ENCODE measurements around the gene ECI1.

The ECI1 gene

GRCh38 chr16:2287916-2288547, 36.6 kb upstream of the ECI1 start:
- no peak overlapping the region for H3K4me3 ChIP-seq (ENCODE audit: low read depth, low read length)
- H3K27me3 ChIP-seq = no peaks in the 10 kb centered on the region
- H3K36me3 ChIP-seq = peaks cover 78% of the 10 kb centered on the region
- no peak for TF ChIP-seq CTCF (IDR thresholded peaks at IDR 0.05; ENCODE audit: low read depth, low read length)
- H3K4me1 ChIP-seq = no peaks in the 10 kb centered on the region
- no peaks in the 10 kb centered on the region for H3K9me3 ChIP-seq
- DNase-seq = no peak

DNA sequence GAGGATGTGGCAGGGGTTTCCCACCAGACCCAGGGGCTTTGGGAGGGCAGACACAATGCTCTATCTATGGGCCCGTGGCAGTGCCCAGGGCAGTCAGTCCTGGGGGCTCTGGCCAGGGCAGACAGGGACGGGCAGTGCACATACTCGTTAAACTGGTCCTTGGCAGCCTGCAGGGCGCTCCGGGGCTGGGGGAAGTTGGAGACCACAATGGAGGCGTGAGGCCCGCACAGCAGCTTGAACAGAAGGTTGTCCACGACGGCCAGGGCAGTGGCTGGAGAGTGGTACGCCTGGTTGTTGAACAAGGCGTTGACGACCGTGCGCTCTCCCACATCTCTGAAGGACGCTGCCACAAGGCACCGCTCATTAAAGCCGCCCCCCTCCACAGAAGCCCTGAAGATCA, 35.2 kb upstream of the ECI1 start:
- no peaks in the 10 kb centered on the region for H3K9me3 ChIP-seq
- TF ChIP-seq CTCF (IDR thresholded peaks at IDR 0.05; ENCODE audit: low read depth, low read length) = no peak

GRCh38 chr16:2285731-2286191, 34.4 kb upstream of the ECI1 start:
- TF ChIP-seq CTCF (IDR thresholded peaks at IDR 0.05; ENCODE audit: low read depth, low read length) = no peak
- Histone ChIP-seq H3K9me3 (no peaks in the 10 kb centered on the region), H3K27me3 (no peaks in the 10 kb centered on the region)

More for the DNA sequence above, 35.2 kb upstream of the ECI1 start:
- peaks cover 73% of the 10 kb centered on the region for H3K36me3 ChIP-seq
- H3K4me3 ChIP-seq (ENCODE audit: low read depth, low read length) = no peak overlapping the region
- H3K27me3 ChIP-seq = no peaks in the 10 kb centered on the region
- H3K4me1 ChIP-seq = no peaks in the 10 kb centered on the region
- no peak for DNase-seq

GRCh38 chr16:2284797-2285576, 33.6 kb upstream of the ECI1 start:
- TF ChIP-seq CTCF (IDR thresholded peaks at IDR 0.05; ENCODE audit: low read depth, low read length) = no peak
- H3K36me3 ChIP-seq = peaks cover 69% of the 10 kb centered on the region
- H3K9me3 ChIP-seq = no peaks in the 10 kb centered on the region
- DNase-seq = no peak
- no peaks in the 10 kb centered on the region for H3K4me1 ChIP-seq
- no peaks in the 10 kb centered on the region for H3K27me3 ChIP-seq
- no peak overlapping the region for H3K4me3 ChIP-seq (ENCODE audit: low read depth, low read length)

More at GRCh38 chr16:2285731-2286191, 34.4 kb upstream of the ECI1 start:
- H3K4me1 ChIP-seq = no peaks in the 10 kb centered on the region
- H3K4me3 ChIP-seq (ENCODE audit: low read depth, low read length) = no peak overlapping the region
- peaks cover 70% of the 10 kb centered on the region for H3K36me3 ChIP-seq
- no peak for DNase-seq

DNA sequence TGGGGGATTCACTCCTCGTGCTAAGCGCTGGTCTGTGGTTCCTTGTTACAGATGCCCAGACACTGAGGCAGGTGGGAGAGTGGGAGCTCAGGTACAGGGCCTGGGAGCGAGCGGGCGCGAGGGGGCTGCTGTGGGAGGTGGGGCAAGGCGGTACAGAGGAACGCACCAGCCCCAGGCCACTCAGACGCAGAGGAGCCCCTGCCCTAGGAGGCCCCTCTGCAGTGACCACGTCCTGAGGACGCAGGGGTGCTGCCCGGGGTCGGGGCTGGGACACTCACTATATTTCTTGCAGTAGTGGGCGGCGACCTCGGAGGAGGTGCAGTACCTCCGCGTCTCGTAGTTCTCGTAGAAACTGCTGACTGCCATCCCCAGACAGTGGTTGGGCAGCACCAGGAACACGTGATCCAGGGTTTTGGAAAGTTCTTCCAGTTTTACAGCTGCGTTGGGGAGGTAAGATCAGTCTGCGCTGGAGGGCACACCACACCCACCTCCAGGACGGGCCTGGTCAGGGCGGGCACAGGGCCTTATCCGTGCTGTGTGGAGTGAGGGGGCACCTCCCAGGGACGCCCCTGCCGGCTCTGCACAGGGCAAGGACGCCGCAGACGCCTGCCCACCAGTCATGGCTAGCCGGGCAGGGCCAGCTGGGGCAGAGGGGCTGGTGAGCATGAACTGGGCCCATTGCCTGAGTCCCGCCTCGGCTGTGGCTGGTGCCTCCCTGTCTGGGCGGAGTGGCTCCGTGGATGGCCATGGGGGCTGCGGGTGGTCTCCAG, 32.8 kb upstream of the ECI1 start:
- H3K9me3 ChIP-seq = no peaks in the 10 kb centered on the region
- H3K4me1 ChIP-seq = no peaks in the 10 kb centered on the region
- no peaks in the 10 kb centered on the region for H3K27me3 ChIP-seq
- H3K36me3 ChIP-seq = peaks cover 67% of the 10 kb centered on the region
- DNase-seq = no peak
- H3K4me3 ChIP-seq (ENCODE audit: low read depth, low read length) = no peak overlapping the region
- no peak for TF ChIP-seq CTCF (IDR thresholded peaks at IDR 0.05; ENCODE audit: low read depth, low read length)

Measured in BE2C (cell line).